Brain microvascular endothelial cell (primary cell): ENCODE data around the gene TCF7.
A peak's percentile ranks its signal among the peaks of the same experiment; 100 is the strongest.

ENCODE experiments used
- DNase-seq: peaks from one replicate; pipeline ENCODE4 v3.0.0-alpha.2; 2020
- H3K27ac ChIP-seq: fragments of 250-450 bp; sonication (Bioruptor Pico); 2 replicates; pipeline ENCODE4 v1.5.1; 2020; ENCODE audit warnings: mild to moderate bottlenecking, moderate library complexity
- H3K27me3 ChIP-seq: fragments of 250-450 bp; sonication (Bioruptor Pico); replicated peaks from 2 replicates; pipeline ENCODE4 v1.5.1; 2020; ENCODE audit warnings: mild to moderate bottlenecking
- H3K36me3 ChIP-seq: fragments of 250-450 bp; sonication (Bioruptor Pico); replicated peaks from 2 replicates; pipeline ENCODE4 v1.5.1; 2020; ENCODE audit warnings: mild to moderate bottlenecking
- H3K4me3 ChIP-seq: 2 replicates; pipeline ENCODE4 v1.5.1; 2011; ENCODE audit warnings: low read depth, mild to moderate bottlenecking, control low read depth, low read length, moderate library complexity
- CTCF ChIP-seq: IDR thresholded peaks from 2 replicates; pipeline ENCODE4 v1.5.1; 2011; ENCODE audit warnings: low read depth, mild to moderate bottlenecking, moderate library complexity, low read length, control low read depth, inconsistent platforms; ENCODE audit errors: missing control alignments
- in situ Hi-C: cut with HindIII; loops from 2 replicates; pipeline ENCODE4 v1.10.0; 2017; ENCODE audit warnings: low sequenced_read_pairs, low pct_ligation_motif_present

The TCF7 gene

GRCh38 chr5:134142806-134143205, 28.3 kb downstream of the TCF7 start:
- no peak for DNase-seq
- Histone ChIP-seq H3K27ac (no peak overlapping the region), H3K27me3 (no peaks in the 10 kb centered on the region), H3K4me3 (no peak overlapping the region), H3K36me3 (peaks cover 51% of the 10 kb centered on the region)
- in situ Hi-C loops: loop anchor here (25.0 kb wide), 1 partner anchor 106 kb away; no protein-coding TSS in a partner anchor
- TF ChIP-seq CTCF: no peak

- Histone ChIP-seq H3K27me3 (no peaks in the 10 kb centered on the region), H3K27ac (no peak overlapping the region), H3K36me3 (peaks cover 51% of the 10 kb centered on the region), H3K4me3 (no peak overlapping the region)
- no peak for TF ChIP-seq CTCF
- in situ Hi-C loops: loop anchor here (25.0 kb wide), 1 partner anchor 106 kb away; no protein-coding TSS in a partner anchor
- DNase-seq: no peak
Measured at GRCh38 chr5:134143431-134143830, 28.9 kb downstream of the TCF7 start.

- peaks cover 55% of the 10 kb centered on the region for H3K36me3 ChIP-seq
- H3K27ac ChIP-seq: no peak overlapping the region
- in situ Hi-C loops: loop anchor here (25.0 kb wide), 1 partner anchor 107 kb away; no protein-coding TSS in a partner anchor
- TF ChIP-seq CTCF: no peak
- H3K4me3 ChIP-seq: no peak overlapping the region
- no peak for DNase-seq
- no peaks in the 10 kb centered on the region for H3K27me3 ChIP-seq
Measured at GRCh38 chr5:134143944-134144941, 29.8 kb downstream of the TCF7 start.

GRCh38 chr5:134145041-134145757, 30.7 kb downstream of the TCF7 start:
- in situ Hi-C loops: loop anchor here (25.0 kb wide), 1 partner anchor 108 kb away; no protein-coding TSS in a partner anchor
- peaks cover 58% of the 10 kb centered on the region for H3K36me3 ChIP-seq
- H3K27ac ChIP-seq: no peak overlapping the region
- no peak for TF ChIP-seq CTCF
- no peaks in the 10 kb centered on the region for H3K27me3 ChIP-seq
- no peak for DNase-seq
- no peak overlapping the region for H3K4me3 ChIP-seq

GRCh38 chr5:134145779-134146581, 31.5 kb downstream of the TCF7 start:
- Histone ChIP-seq H3K27me3 (no peaks in the 10 kb centered on the region), H3K27ac (no peak overlapping the region), H3K4me3 (no peak overlapping the region), H3K36me3 (peaks cover 60% of the 10 kb centered on the region)
- in situ Hi-C loops: loop anchor here (25.0 kb wide), 1 partner anchor 109 kb away; no protein-coding TSS in a partner anchor
- peak; percentile 54 for DNase-seq
- peak; percentile 98 for TF ChIP-seq CTCF
